ENCODE measurements around the gene SNAPC1.
"Not testable (repeated sequence)": the region's sequence is repeated elsewhere in the genome, so short reads cannot be mapped to it uniquely, and the experiment has no call there.

Gene SNAPC1

DNA sequence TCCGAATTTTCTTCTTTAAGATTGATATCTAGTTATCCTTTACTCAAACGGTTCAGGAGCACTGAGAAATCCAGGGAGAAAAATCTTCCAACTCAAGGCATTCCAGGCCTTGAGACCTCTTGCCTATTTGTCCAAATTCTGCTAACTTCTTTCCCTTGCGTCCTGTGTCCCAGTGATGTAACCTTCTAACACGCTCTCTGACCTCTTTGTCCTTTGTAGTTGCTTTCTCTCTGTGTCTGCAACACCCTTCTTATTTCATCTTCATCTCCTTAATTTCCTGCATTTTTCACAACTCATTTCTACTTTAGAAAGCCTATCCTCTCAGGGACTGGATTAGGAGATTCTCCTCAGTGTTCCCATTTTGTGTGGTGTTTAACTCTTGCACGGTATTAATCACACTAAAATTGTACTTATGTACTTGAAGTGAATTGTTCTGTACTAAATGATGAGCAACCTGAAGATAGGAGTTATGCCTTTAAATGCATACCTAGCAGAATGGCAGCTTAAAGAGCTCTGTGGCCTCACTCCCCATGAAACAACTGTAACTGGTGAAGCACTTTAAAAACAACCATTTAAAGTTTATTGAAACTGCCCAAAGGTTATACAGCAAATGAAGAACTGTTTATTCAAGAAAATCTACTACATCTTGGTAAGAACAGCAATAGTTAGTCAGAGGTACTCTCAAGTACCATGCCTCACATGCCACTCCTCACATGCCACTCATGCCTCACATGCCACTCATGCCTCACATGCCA lies 7.4 kb upstream of the SNAPC1 start:
- no peak overlapping the region for H3K4me3 ChIP-seq (replicated peaks; ENCODE audit: insufficient read depth, low read length)
- no peak for DNase-seq (ENCODE audit: low read depth in 1 of 2, low spot score in 1 of 2)
- TF ChIP-seq SPI1 (IDR thresholded peaks at IDR 0.05; ENCODE audit: borderline replicate concordance, low read depth) (no peak), POLR2AphosphoS5 (IDR thresholded peaks at IDR 0.05; ENCODE audit: low read depth) (no peak), GABPA (IDR thresholded peaks at IDR 0.05; ENCODE audit: low read depth) (no peak)
- TF ChIP-seq, protein P1, sequence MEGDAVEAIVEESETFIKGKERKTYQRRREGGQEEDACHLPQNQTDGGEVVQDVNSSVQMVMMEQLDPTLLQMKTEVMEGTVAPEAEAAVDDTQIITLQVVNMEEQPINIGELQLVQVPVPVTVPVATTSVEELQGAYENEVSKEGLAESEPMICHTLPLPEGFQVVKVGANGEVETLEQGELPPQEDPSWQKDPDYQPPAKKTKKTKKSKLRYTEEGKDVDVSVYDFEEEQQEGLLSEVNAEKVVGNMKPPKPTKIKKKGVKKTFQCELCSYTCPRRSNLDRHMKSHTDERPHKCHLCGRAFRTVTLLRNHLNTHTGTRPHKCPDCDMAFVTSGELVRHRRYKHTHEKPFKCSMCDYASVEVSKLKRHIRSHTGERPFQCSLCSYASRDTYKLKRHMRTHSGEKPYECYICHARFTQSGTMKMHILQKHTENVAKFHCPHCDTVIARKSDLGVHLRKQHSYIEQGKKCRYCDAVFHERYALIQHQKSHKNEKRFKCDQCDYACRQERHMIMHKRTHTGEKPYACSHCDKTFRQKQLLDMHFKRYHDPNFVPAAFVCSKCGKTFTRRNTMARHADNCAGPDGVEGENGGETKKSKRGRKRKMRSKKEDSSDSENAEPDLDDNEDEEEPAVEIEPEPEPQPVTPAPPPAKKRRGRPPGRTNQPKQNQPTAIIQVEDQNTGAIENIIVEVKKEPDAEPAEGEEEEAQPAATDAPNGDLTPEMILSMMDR (IDR thresholded peaks at IDR 0.05; ENCODE audit: insufficient read depth, low read length), result no peak
- TF ChIP-seq, protein P2, sequence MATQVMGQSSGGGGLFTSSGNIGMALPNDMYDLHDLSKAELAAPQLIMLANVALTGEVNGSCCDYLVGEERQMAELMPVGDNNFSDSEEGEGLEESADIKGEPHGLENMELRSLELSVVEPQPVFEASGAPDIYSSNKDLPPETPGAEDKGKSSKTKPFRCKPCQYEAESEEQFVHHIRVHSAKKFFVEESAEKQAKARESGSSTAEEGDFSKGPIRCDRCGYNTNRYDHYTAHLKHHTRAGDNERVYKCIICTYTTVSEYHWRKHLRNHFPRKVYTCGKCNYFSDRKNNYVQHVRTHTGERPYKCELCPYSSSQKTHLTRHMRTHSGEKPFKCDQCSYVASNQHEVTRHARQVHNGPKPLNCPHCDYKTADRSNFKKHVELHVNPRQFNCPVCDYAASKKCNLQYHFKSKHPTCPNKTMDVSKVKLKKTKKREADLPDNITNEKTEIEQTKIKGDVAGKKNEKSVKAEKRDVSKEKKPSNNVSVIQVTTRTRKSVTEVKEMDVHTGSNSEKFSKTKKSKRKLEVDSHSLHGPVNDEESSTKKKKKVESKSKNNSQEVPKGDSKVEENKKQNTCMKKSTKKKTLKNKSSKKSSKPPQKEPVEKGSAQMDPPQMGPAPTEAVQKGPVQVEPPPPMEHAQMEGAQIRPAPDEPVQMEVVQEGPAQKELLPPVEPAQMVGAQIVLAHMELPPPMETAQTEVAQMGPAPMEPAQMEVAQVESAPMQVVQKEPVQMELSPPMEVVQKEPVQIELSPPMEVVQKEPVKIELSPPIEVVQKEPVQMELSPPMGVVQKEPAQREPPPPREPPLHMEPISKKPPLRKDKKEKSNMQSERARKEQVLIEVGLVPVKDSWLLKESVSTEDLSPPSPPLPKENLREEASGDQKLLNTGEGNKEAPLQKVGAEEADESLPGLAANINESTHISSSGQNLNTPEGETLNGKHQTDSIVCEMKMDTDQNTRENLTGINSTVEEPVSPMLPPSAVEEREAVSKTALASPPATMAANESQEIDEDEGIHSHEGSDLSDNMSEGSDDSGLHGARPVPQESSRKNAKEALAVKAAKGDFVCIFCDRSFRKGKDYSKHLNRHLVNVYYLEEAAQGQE (IDR thresholded peaks at IDR 0.05; ENCODE audit: insufficient replicate concordance, low read depth), result no peak
- H3K27ac ChIP-seq (replicated peaks), result no peak overlapping the region
- H3K27me3 ChIP-seq (ENCODE audit: insufficient read depth, poor library complexity, severe bottlenecking), result no peaks in the 10 kb centered on the region

DNA sequence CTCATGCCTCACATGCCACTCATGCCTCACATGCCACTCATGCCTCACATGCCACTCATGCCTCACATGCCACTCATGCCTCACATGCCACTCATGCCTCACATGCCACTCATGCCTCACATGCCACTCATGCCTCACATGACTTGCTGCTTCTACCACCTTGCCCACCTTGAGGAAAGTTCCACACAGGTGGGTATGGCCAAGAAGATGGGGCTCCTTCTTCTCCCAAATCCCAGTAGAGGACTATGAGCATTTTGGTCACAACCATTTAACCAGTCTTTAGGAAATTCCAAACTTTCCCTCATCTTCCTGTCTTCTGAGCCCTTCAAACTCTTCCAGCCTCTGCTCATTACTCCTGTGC lies 6.9 kb upstream of the SNAPC1 start:
- H3K4me3 ChIP-seq (replicated peaks; ENCODE audit: insufficient read depth, low read length); H3K27ac ChIP-seq (replicated peaks); DNase-seq (ENCODE audit: low read depth in 1 of 2, low spot score in 1 of 2); H3K27me3 ChIP-seq (ENCODE audit: insufficient read depth, poor library complexity, severe bottlenecking): not testable (repeated sequence)

DNA sequence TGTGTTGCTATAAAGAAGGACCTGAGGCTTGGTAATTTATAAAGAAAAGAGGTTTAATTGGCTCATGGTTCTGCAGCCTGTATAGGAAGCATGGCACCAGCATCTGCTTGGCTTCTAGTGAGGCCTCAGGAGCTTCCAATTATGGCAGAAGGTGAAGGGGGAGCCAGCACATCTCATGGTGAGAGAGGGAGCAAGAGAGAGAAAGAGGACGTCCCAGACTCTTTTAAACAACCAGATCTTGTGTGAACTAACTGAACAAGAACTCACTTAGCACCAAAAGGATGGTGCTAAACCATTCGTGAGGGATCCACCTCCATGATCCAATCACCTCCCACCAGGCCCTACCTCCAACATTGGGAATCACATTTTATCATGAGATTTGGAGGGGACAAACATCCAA lies 6.1 kb upstream of the SNAPC1 start:
- no peak for TF ChIP-seq POLR2AphosphoS5 (IDR thresholded peaks at IDR 0.05; ENCODE audit: low read depth)
- TF ChIP-seq SPI1 (IDR thresholded peaks at IDR 0.05; ENCODE audit: borderline replicate concordance, low read depth), result no peak
- TF ChIP-seq GABPA (IDR thresholded peaks at IDR 0.05; ENCODE audit: low read depth), result no peak
- TF ChIP-seq, protein P1 (IDR thresholded peaks at IDR 0.05; ENCODE audit: insufficient read depth, low read length), result no peak
- TF ChIP-seq, protein P2 (IDR thresholded peaks at IDR 0.05; ENCODE audit: insufficient replicate concordance, low read depth), result no peak
- no peak for DNase-seq (ENCODE audit: low read depth in 1 of 2, low spot score in 1 of 2)
- H3K27me3 ChIP-seq (ENCODE audit: insufficient read depth, poor library complexity, severe bottlenecking), result no peaks in the 10 kb centered on the region
- H3K27ac ChIP-seq (replicated peaks), result no peak overlapping the region
- no peak overlapping the region for H3K4me3 ChIP-seq (replicated peaks; ENCODE audit: insufficient read depth, low read length)

DNA sequence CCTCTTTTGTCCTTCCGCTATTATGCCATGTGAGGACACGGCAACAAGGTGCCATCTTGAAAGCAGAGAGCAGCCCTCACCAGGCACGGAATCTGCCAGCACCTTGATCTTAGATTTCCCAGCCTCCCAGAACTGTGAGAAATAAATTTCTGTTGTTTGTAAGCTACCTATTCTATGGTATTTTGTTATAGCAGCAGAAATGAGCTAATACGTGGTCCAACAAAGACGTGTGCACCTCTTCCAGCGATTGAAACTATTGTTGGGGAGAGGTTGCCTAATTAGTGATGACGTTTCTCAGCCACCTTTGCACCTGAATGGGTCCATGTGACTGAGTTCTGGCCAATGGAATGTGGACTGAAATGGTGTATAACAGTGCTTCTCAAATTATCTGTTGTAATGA lies 2.3 kb upstream of the SNAPC1 start:
- TF ChIP-seq POLR2AphosphoS5 (IDR thresholded peaks at IDR 0.05; ENCODE audit: low read depth), result no peak
- TF ChIP-seq GABPA (IDR thresholded peaks at IDR 0.05; ENCODE audit: low read depth), result no peak
- Histone ChIP-seq H3K4me3 (replicated peaks; ENCODE audit: insufficient read depth, low read length) (no peak overlapping the region), H3K27ac (replicated peaks) (no peak overlapping the region), H3K27me3 (ENCODE audit: insufficient read depth, poor library complexity, severe bottlenecking) (no peaks in the 10 kb centered on the region)
- no peak for DNase-seq (ENCODE audit: low read depth in 1 of 2, low spot score in 1 of 2)

DNA sequence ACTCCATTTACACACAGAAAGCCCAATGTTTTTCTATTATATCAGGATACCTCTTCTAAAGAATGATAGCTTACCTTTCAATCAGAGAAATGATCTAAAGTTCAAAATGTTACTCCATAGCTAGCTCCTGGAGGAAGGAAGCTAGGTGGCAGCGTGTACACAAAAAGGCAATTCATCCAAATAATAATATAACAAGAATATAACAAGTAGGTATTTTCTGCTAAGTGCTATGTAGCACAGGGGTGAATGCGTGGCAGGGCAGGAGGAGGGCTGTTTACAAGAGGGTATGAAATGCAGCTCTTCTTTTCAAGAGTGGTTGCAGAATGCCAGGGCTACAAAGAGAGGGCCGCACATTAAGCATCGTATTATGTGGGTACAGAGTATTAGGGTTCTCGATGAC lies 663 bp upstream of the SNAPC1 start:
- TF ChIP-seq, protein P2 (IDR thresholded peaks at IDR 0.05; ENCODE audit: insufficient replicate concordance, low read depth), result no peak
- no peak for TF ChIP-seq POLR2AphosphoS5 (IDR thresholded peaks at IDR 0.05; ENCODE audit: low read depth)
- TF ChIP-seq GABPA (IDR thresholded peaks at IDR 0.05; ENCODE audit: low read depth), result no peak
- TF ChIP-seq, protein P1 (IDR thresholded peaks at IDR 0.05; ENCODE audit: insufficient read depth, low read length), result no peak
- TF ChIP-seq SPI1 (IDR thresholded peaks at IDR 0.05; ENCODE audit: borderline replicate concordance, low read depth), result no peak
- Histone ChIP-seq H3K27me3 (ENCODE audit: insufficient read depth, poor library complexity, severe bottlenecking) (no peaks in the 10 kb centered on the region), H3K27ac (replicated peaks) (peak overlapping the region; percentile 88), H3K4me3 (replicated peaks; ENCODE audit: insufficient read depth, low read length) (peak overlapping the region; percentile 70)
- no peak for DNase-seq (ENCODE audit: low read depth in 1 of 2, low spot score in 1 of 2)

Measured in HL-60 (cell line).